ENCODE data around the gene NFYA.

DNA sequence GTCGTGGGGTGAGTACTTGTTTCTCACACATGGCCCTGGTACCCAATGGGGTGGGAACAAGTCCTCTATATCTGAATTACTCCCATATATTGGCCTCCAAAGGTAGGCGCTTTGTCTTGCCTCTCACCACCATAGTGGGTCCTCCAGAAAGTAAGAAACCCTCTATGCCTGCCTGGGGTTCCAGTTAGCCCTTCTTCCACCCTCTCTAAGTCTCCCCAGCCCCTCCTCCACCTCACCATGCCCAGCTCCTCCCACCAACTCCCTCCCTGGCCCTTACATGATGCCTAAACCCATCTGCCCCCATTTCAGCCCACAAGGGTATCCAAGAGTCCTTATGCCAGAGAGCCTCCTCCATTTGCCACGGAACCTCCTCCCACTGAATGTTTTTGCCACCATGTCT, 29.6 kb upstream of the NFYA start:
- TF ChIP-seq, protein P1, sequence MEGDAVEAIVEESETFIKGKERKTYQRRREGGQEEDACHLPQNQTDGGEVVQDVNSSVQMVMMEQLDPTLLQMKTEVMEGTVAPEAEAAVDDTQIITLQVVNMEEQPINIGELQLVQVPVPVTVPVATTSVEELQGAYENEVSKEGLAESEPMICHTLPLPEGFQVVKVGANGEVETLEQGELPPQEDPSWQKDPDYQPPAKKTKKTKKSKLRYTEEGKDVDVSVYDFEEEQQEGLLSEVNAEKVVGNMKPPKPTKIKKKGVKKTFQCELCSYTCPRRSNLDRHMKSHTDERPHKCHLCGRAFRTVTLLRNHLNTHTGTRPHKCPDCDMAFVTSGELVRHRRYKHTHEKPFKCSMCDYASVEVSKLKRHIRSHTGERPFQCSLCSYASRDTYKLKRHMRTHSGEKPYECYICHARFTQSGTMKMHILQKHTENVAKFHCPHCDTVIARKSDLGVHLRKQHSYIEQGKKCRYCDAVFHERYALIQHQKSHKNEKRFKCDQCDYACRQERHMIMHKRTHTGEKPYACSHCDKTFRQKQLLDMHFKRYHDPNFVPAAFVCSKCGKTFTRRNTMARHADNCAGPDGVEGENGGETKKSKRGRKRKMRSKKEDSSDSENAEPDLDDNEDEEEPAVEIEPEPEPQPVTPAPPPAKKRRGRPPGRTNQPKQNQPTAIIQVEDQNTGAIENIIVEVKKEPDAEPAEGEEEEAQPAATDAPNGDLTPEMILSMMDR (IDR thresholded peaks at IDR 0.05; ENCODE audit: insufficient read depth, low read depth, low read length): no peak
- no peak for TF ChIP-seq EZH2 (IDR thresholded peaks at IDR 0.05; ENCODE audit: insufficient read depth, low read length)

Measured in astrocyte (in vitro differentiated cells and primary cell).